GM12878 (cell line): ENCODE results near the gene FN1.

ENCODE experiments used
- CEBPZ ChIP-seq: fragments of 150-350 bp; IDR thresholded peaks from 2 replicates; pipeline ENCODE4 v1.6.1; 2016; ENCODE audit warnings: low read depth, low read length
- CREB1 ChIP-seq: IDR thresholded peaks from 2 replicates; pipeline ENCODE4 v1.6.1; 2012; ENCODE audit warnings: low read depth, mild to moderate bottlenecking, inconsistent platforms
- ETV6 ChIP-seq, 2 experiments: fragments of 450-650 bp in 1 of 2; IDR thresholded peaks in 1 of 2; conservative IDR thresholded peaks in 1 of 2; 2 replicates each; pipeline ENCODE4 v1.6.1; 2014; ENCODE audit warnings: antibody characterized with exemption in 1 of 2, borderline replicate concordance in 1 of 2, low read depth in 1 of 2, mild to moderate bottlenecking in 1 of 2, moderate library complexity in 1 of 2
- EZH2 ChIP-seq: IDR thresholded peaks from 2 replicates; pipeline ENCODE4 v1.6.1; 2012; ENCODE audit warnings: low read depth, mild to moderate bottlenecking, control low read depth, inconsistent platforms, low read length, borderline replicate concordance; ENCODE audit not compliant: control insufficient read depth
- PAX5 ChIP-seq: IDR thresholded peaks from 2 replicates; pipeline ENCODE4 v1.6.1; 2011; ENCODE audit warnings: low read depth, low read length, borderline replicate concordance
- SIN3A ChIP-seq: IDR thresholded peaks from 2 replicates; pipeline ENCODE4 v1.6.1; 2012; ENCODE audit warnings: low read depth, low read length, improper control_type of control experiment
- SUZ12 ChIP-seq: fragments of 200-600 bp; sonication (generic); IDR thresholded peaks from one replicate; pipeline ENCODE4 v1.6.1; 2018; ENCODE audit warnings: antibody characterized with exemption, mild to moderate bottlenecking; ENCODE audit not compliant: unreplicated experiment

- no peak for TF ChIP-seq CREB1
- no peak for TF ChIP-seq ETV6 (conservative IDR thresholded peaks at IDR 0.05 in 1 of 2, IDR thresholded peaks at IDR 0.05 in 1 of 2; ENCODE audit: borderline replicate concordance in 1 of 2, low read depth in 1 of 2)
- no peak for TF ChIP-seq PAX5
- TF ChIP-seq SUZ12 = no peak
- TF ChIP-seq EZH2 = no peak
- no peak for TF ChIP-seq CEBPZ
- no peak for TF ChIP-seq SIN3A
These were observed 96.8 kb downstream of the FN1 start for GRCh38 chr2:215338883-215339679.
